HG03520 (cell line): ENCODE results near the gene LCE1D.

ENCODE experiments used
- ATAC-seq: cut with Tn5 transposase; IDR thresholded peaks from one replicate; pipeline ENCODE4 v1.9.1; 2021; ENCODE audit warnings: mild to moderate bottlenecking, moderate library complexity; ENCODE audit not compliant: unreplicated experiment

The LCE1D gene

DNA sequence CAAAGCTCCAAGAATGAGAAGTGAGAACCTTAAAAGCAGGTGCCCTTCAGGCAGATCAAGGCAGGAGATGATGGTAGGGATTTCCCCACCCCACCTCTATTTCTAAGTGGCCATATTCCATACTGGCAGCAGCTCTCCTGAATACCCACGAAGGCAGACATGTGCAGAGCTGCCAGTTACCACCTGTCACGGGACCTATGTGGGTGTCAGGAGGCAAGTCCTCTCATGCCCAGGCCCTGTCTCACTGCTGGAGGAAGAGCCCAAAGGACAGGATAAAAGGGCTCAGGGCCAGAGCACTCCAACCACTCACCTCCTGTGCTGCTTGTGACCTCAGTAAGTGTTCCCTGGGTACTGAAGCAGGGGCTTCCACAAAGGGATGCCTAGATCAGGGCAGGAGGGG lies 14.5 kb downstream of the LCE1D start:
- no peak for ATAC-seq

DNA sequence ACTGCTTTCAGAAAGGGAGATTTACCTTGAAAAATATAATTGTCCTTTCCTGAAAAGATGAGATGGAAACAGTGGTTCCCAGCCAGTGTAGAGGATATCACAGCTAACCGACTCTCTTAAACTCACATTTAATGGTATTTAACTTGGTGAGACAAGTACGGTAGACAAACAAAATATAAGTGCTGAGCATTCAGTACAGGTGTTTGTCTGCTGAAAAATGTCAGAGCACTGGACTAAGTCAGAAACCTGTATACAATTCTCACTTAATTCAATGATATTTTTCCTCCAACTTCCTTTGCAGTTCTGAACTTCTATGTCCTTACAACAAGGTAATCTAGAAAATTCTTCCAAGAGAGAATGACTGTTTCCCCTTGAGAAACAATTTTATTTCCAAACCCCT lies 15.2 kb downstream of the LCE1D start, which contains the start of gene LCE1B:
Gene LCE1B (plus strand): TSS at position 301 of the 400 bp plus-strand sequence. CDS start 476 bp downstream, outside the sequence.
- ATAC-seq: no peak

DNA sequence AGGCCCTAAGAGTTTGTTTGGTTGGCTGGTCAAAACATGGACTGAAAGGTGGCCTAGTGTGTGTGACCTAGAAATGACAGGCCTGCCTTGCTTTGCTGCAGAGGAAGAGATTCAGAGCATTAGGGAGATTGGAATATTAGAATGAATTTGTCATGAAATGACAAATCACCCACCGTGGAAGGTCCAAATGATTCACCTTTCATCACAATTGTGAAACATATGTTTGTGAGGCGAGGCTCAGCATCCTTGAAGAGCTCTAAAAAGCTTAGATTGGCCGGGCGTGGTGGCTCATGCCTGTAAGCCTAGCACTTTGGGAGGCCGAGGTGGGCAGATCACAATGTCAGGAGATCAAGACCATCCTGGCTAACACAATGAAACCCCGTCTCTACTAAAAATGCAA lies 20.8 kb downstream of the LCE1D start:
- no peak for ATAC-seq

DNA sequence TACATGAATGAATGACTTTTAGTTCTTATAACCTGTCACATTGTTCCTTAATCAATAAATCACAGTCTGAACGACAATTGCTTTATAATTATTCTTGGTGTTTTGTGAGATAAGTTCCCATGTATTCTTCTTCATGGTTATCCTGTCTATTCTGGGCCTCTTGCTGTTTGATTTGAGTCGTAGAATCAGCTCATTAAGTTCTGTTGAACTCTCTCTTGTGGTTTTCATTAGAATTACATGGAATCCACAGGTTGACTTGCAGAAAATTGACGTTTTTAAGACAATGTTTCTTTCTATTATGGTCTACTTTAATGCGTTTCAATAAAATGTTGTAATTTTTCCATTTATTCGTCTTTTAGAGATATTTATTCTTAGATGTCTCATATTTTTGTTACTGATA lies 26.8 kb downstream of the LCE1D start:
- ATAC-seq: no peak

DNA sequence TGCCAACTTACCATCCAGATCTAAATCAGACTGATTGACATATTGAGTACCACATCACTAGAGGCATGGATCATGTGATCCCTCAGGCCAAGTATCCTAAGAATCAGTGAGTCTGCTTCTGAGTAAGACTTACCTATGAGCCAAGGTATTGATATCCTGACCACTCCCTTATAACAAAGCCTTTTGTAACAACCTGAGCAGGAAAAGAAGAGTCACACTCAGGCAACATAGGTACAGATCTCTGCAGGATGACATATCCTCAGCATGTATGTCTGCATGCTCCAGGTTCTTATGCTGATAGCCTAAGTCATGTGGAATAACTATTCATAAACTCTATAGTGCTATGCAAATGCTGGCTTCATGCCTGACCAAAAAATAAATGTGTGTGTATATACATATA lies 28.4 kb downstream of the LCE1D start:
- ATAC-seq: no peak

DNA sequence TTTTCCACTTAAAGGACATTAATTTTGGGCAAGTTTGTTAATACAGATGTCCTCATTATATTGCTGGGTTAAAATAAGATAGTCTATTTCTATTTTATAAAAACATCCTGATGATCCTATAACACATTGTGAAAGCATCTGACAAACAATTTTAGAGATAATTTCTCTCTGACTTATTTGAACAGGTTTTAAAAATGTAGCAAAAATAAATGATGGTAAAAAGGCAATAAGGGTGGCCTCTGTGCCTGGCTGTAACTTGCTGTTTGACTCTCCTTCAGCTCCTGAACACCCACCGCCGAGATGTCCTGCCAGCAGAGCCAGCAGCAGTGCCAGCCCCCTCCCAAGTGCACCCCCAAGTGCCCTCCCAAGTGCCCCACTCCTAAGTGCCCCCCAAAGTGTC lies 30.7 kb downstream of the LCE1D start, which contains the start of gene LCE1A:
Gene LCE1A (plus strand): TSS at position 301 of the 400 bp plus-strand sequence. CDS start 0 bp downstream, at position 301.
- no peak for ATAC-seq

DNA sequence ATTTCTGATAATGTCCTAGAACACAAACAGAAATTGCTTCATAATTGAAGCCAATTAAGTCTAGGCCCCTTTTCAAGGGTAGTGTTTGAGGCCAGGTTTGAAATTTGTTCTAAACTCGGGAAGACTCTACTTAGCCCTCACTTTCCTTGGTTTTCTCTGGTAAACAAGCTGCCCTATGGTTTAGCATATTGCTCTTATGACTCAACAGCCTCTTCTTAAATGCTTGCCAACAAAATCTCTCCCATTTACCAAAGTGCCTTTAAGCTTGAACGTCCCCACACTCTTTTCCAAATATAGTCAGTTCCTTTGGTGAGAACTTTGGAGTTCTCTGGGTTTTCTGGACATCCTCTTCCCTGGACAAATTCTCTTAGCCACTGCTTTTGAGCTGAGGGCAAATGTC lies 40.3 kb downstream of the LCE1D start:
- ATAC-seq: no peak

DNA sequence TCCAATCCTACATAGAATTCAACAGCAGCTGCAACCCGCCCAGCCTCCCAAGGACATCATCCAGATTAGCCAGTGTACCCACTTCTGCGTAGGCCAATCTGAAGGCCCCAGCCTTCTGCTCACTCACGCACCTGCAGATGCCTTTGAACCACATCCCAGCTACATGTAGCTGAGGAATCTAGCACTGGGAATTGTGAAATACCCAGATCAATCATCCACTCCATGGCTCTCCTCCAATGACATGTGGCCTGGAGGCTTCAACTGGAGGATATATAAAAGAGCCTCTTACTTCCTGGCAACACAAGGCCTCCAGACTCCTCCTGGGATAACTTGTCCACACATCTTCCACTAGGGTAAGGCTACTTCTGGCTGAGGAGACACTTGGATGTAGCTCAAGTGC lies 46.0 kb downstream of the LCE1D start, which contains the start of gene LCE6A:
Gene LCE6A (plus strand): TSS at position 301 of the 400 bp plus-strand sequence. CDS start 665 bp downstream, outside the sequence.
- ATAC-seq: no peak
